Hematopoietic multipotent progenitor cell treated with erythropoietin and hydrocortisone succinate and interleukin-3 and kit ligand, for 4 days (in vitro differentiated cells): ENCODE results near the gene DAZ2.
"Not testable (repeated sequence)": the region's sequence is repeated elsewhere in the genome, so short reads cannot be mapped to it uniquely, and the experiment has no call there.

Experiments used
- DNase-seq: peaks from one replicate; pipeline ENCODE4 v3.0.0-alpha.2; 2015

Gene DAZ2, protein sequence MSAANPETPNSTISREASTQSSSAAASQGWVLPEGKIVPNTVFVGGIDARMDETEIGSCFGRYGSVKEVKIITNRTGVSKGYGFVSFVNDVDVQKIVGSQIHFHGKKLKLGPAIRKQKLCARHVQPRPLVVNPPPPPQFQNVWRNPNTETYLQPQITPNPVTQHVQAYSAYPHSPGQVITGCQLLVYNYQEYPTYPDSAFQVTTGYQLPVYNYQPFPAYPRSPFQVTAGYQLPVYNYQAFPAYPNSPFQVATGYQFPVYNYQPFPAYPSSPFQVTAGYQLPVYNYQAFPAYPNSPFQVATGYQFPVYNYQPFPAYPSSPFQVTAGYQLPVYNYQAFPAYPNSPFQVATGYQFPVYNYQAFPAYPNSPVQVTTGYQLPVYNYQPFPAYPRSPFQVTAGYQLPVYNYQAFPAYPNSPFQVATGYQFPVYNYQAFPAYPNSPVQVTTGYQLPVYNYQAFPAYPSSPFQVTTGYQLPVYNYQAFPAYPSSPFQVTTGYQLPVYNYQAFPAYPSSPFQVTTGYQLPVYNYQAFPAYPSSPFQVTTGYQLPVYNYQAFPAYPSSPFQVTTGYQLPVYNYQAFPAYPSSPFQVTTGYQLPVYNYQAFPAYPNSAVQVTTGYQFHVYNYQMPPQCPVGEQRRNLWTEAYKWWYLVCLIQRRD

GRCh38 chrY:23219233-23219632 is at the start of gene DAZ2:
Gene DAZ2 (plus strand): TSS chrY:23219533. CDS start chrY:23219741, 208 bp downstream.
- not testable (repeated sequence) for DNase-seq

DNA sequence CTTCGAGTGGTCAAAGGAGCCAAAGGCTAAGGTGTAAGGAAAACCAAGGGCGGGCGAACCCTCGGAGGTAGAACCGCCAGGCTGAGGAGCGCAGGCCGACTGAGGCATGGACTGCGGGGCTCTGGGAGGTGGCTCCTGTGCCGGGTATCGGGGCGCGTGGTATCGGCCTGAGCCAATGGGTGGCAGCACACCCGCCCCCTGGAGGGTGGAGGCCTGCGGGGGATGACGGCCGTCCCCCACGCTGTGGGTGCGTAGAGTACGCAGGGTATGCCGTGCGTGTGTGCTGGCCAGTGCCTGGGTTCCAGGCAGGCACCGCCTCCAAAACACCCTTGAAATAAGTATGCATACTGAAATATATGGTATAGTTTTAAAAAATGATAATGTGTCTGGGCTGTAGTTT is 20.4 kb upstream of the DAZ2 start, which contains the start of gene DAZ1:
DAZ1 (minus strand) TSS at position 101 of the 400 bp plus-strand sequence. CDS start 208 bp downstream, outside the sequence.
- not testable (repeated sequence) for DNase-seq

DNA sequence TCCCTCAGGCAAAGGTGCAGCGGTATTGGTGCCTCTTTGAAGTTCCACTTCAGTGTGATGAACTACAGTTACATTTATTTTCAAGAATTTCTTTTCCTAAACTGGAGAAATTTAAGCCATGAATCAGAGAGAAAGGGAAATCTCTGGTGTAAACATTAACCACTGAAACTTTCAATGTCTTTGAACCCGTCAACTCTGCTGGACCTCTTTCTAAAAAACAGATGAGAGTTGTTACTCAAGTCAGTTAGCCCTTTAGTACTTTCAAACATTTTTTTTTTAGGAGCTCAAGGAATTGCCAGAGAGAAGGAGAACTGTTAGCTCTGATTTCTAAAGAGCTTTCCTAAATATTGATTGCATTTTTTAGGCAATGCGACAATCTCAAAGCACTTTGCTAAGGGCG is 11.9 kb upstream of the DAZ2 start:
- not testable (repeated sequence) for DNase-seq

GRCh38 chrY:23209802-23210495 is 9.4 kb upstream of the DAZ2 start:
- DNase-seq: not testable (repeated sequence)

- DNase-seq: not testable (repeated sequence)
Measured at GRCh38 chrY:23210681-23211080, 8.7 kb upstream of the DAZ2 start.
